Ovary (tissue), 3 donors: ENCODE results near the gene ALOX12.

Source experiments
- CTCF ChIP-seq, 3 donors: fragments of 450-650 bp in 2 of 3; fragments of 200-600 bp in 1 of 3; IDR thresholded peaks; one replicate each; pipeline versions ENCODE4 v1.5.1 to v1.8.0; 2016 to 2022; ENCODE audit warnings: antibody characterized with exemption in 3 of 3, mild to moderate bottlenecking in 1 of 3
- POLR2A ChIP-seq: fragments of 450-650 bp; IDR thresholded peaks from one replicate; pipeline ENCODE4 v1.6.1; 2017; ENCODE audit warnings: antibody characterized with exemption, mild to moderate bottlenecking, moderate library complexity
- donor health status: DM: no; HTN: no; CAD: no.

- TF ChIP-seq POLR2A (no peak), CTCF (IDR thresholded peaks at IDR 0.05) (no peak)
Measured at GRCh38 chr17:7022781-7023571, 27.1 kb downstream of the ALOX12 start, which contains the start of gene BCL6B.
